IMR-90 (cell line): ENCODE data around the gene MNAT1. TPM values are rescaled to one million over a fixed set of nuclear protein-coding genes. Genes with fewer than 3 reads are reported as not detected.

Source experiments
- ATAC-seq: fragments of 200-7000 bp; cut with Tn5 transposase; 2 replicates; pipeline ENCODE4 v1.9.1; 2020; ENCODE audit warnings: low read depth, mild to moderate bottlenecking, moderate library complexity
- BruUV-seq: library from RNA; stranded (reverse); fragments of 400-500 nt; replicated peaks from 2 replicates; lab custom pipeline; 2021; lab: Mats Ljungman, UMichigan
- CTCF ChIA-PET: fragments of 300-600 bp; formaldehyde crosslinking; extraction: SDS; loops from one replicate; lab custom pipeline; 2021; ENCODE audit warnings: antibody characterized with exemption; lab: Yijun Ruan, JAX
- POLR2A ChIA-PET: fragments of 300-600 bp; sonication (Branson Sonifier 250); formaldehyde crosslinking; loops from one replicate; lab custom pipeline; 2022; ENCODE audit warnings: antibody characterized with exemption; ENCODE audit not compliant: unreplicated experiment; lab: Charles Lee
- DNase-seq: peaks from one replicate; pipeline ENCODE4 v3.0.0; 2013
- H2AFZ ChIP-seq: replicated peaks from 2 replicates; pipeline ENCODE3; 2013; ENCODE audit warnings: low read length, mild to moderate bottlenecking; ENCODE audit not compliant: poor library complexity
- H2AK5ac ChIP-seq: 2 replicates; pipeline ENCODE4 v1.6.1; 2013; ENCODE audit warnings: low read depth, low read length, inconsistent platforms
- H2AK9ac ChIP-seq: replicated peaks from 2 replicates; pipeline ENCODE3; 2013; ENCODE audit warnings: mild to moderate bottlenecking, low read depth, low read length, moderate library complexity; ENCODE audit not compliant: poor library complexity
- H2BK120ac ChIP-seq: 2 replicates; pipeline ENCODE4 v1.6.1; 2013; ENCODE audit warnings: low read depth, low read length, inconsistent platforms
- H2BK15ac ChIP-seq: 3 replicates; pipeline ENCODE4 v1.6.1; 2013; ENCODE audit warnings: low read depth, low read length, inconsistent platforms
- H2BK20ac ChIP-seq: 2 replicates; pipeline ENCODE4 v1.6.1; 2013; ENCODE audit warnings: low read depth, mild to moderate bottlenecking, inconsistent platforms, low read length, moderate library complexity
- H2BK5ac ChIP-seq: 2 replicates; pipeline ENCODE4 v1.6.1; 2013; ENCODE audit warnings: mild to moderate bottlenecking, low read depth, low read length, inconsistent platforms; ENCODE audit not compliant: poor library complexity, severe bottlenecking
- H3K14ac ChIP-seq: replicated peaks from 2 replicates; pipeline ENCODE4 v1.6.1; 2013; ENCODE audit warnings: low read depth, low read length, inconsistent platforms
- H3K18ac ChIP-seq: 2 replicates; pipeline ENCODE4 v1.6.1; 2013; ENCODE audit warnings: low read depth, low read length, control low read depth
- H3K23ac ChIP-seq: 2 replicates; pipeline ENCODE4 v1.6.1; 2013; ENCODE audit warnings: low read depth, low read length, inconsistent platforms
- H3K27ac ChIP-seq: 2 replicates; pipeline ENCODE4 v1.5.1; 2013; ENCODE audit warnings: mild to moderate bottlenecking, control low read depth, low read length; ENCODE audit not compliant: insufficient read depth
- H3K27me3 ChIP-seq: 2 replicates; pipeline ENCODE4 v1.6.1; 2013; ENCODE audit warnings: low read length; ENCODE audit not compliant: control insufficient read depth, insufficient read depth
- H3K36me3 ChIP-seq: 2 replicates; pipeline ENCODE4 v1.6.1; 2013; ENCODE audit warnings: low read length, mixed read lengths; ENCODE audit not compliant: control insufficient read depth, insufficient read depth
- H3K4ac ChIP-seq: 2 replicates; pipeline ENCODE4 v1.6.1; 2013; ENCODE audit warnings: low read depth, low read length, inconsistent platforms
- H3K4me1 ChIP-seq: 2 replicates; pipeline ENCODE4 v1.6.1; 2013; ENCODE audit warnings: low read length, mixed read lengths; ENCODE audit not compliant: control insufficient read depth, insufficient read depth
- H3K4me2 ChIP-seq: 2 replicates; pipeline ENCODE4 v1.6.1; 2013; ENCODE audit warnings: low read depth, mild to moderate bottlenecking, control low read depth, low read length, moderate library complexity
- H3K4me3 ChIP-seq: 2 replicates; pipeline ENCODE4 v1.5.1; 2013; ENCODE audit warnings: low read depth, mild to moderate bottlenecking, control low read depth, low read length, moderate library complexity; ENCODE audit not compliant: insufficient read depth
- H3K56ac ChIP-seq: 2 replicates; pipeline ENCODE4 v1.6.1; 2013; ENCODE audit warnings: low read length, inconsistent platforms; ENCODE audit not compliant: insufficient read depth; ENCODE audit errors: extremely low read depth
- H3K79me1 ChIP-seq, 2 experiments: 2 replicates each; pipeline ENCODE4 v1.6.1; 2013; ENCODE audit warnings: low read length in 2 of 2, inconsistent platforms in 1 of 2, low read depth in 1 of 2
- H3K9ac ChIP-seq: 2 replicates; pipeline ENCODE4 v1.6.1; 2013; ENCODE audit warnings: low read depth, low read length, control low read depth
- H3K9me1 ChIP-seq: 2 replicates; pipeline ENCODE4 v1.6.1; 2013; ENCODE audit warnings: low read length, inconsistent platforms; ENCODE audit not compliant: insufficient read depth
- H3K9me3 ChIP-seq: 2 replicates; pipeline ENCODE4 v1.6.1; 2013; ENCODE audit warnings: low read length; ENCODE audit not compliant: control insufficient read depth, insufficient read depth
- H4K20me1 ChIP-seq: 2 replicates; pipeline ENCODE4 v1.6.1; 2013; ENCODE audit warnings: low read length, inconsistent platforms; ENCODE audit not compliant: insufficient read depth
- H4K5ac ChIP-seq: 2 replicates; pipeline ENCODE4 v1.6.1; 2013; ENCODE audit warnings: mild to moderate bottlenecking, low read depth, low read length, control low read depth
- H4K8ac ChIP-seq, 2 experiments: 2 replicates each; pipeline ENCODE4 v1.6.1; 2013; ENCODE audit warnings: low read depth in 2 of 2, low read length in 2 of 2, control low read depth in 1 of 2, inconsistent platforms in 1 of 2
- H4K91ac ChIP-seq: 2 replicates; pipeline ENCODE4 v1.6.1; 2013; ENCODE audit warnings: low read depth, low read length, inconsistent platforms; ENCODE audit not compliant: insufficient read depth
- ELK1 ChIP-seq: fragments of 150-350 bp; IDR thresholded peaks from 2 replicates; pipeline ENCODE4 v1.6.1; 2016; ENCODE audit warnings: low read depth, mild to moderate bottlenecking, low read length, moderate library complexity, borderline replicate concordance
- MAFK ChIP-seq: IDR thresholded peaks from 2 replicates; pipeline ENCODE4 v1.6.1; 2012; ENCODE audit warnings: low read depth, low read length, improper control_type of control experiment
- POLR2A ChIP-seq: IDR thresholded peaks from 2 replicates; pipeline ENCODE4 v1.6.1; 2012; ENCODE audit warnings: mild to moderate bottlenecking, low read depth, low read length
- RCOR1 ChIP-seq: IDR thresholded peaks from 2 replicates; pipeline ENCODE4 v1.6.1; 2012; ENCODE audit warnings: mild to moderate bottlenecking, low read length, improper control_type of control experiment; ENCODE audit not compliant: insufficient replicate concordance
- SMC3 ChIP-seq: fragments of 150-350 bp; IDR thresholded peaks from 2 replicates; pipeline ENCODE4 v1.6.1; 2016; ENCODE audit warnings: low read depth, mild to moderate bottlenecking, antibody characterized with exemption, low read length, moderate library complexity
- dilution Hi-C: fragments of 300-500 bp; cut with HindIII; formaldehyde crosslinking; loops from one replicate; pipeline ENCODE4 v1.14.3; 2018; ENCODE audit warnings: low sequenced_read_pairs; ENCODE audit not compliant: unreplicated experiment
- in situ Hi-C: fragments of 300-500 bp; cut with MboI; formaldehyde crosslinking; loops from 3 replicates; pipeline ENCODE4 v1.14.3; 2019; ENCODE audit warnings: low sequenced_read_pairs, inconsistent platforms, mixed read lengths
- intact Hi-C: fragments of 100-400 bp; cut with micrococcal nuclease; formaldehyde crosslinking; loops from 2 replicates; pipeline ENCODE4 v1.10.0; 2022
- polyA plus RNA-seq, 3 experiments: library from polyadenylated mRNA; depleted of rRNA; stranded (reverse); fragments of >200 nt; gene quantifications; 2 replicates each; pipeline ENCODE4 v1.2.3, GENCODE V29; 2012; ENCODE audit warnings: low replicate concordance in 1 of 3
- total RNA-seq: library from RNA; depleted of rRNA; stranded (reverse); fragments of >200 nt; gene quantifications from 2 replicates; pipeline ENCODE4 v1.2.3, GENCODE V29; 2012

The MNAT1 gene
- total and polyA plus RNA-seq, 2 of the 4 experiments (the other 2 are of a cell fraction), result 48.2 to 53.0 TPM

- Histone ChIP-seq H2AK5ac (no peak overlapping the region), H2BK5ac (no peak overlapping the region), H2BK120ac (no peak overlapping the region), H4K91ac (no peak overlapping the region), H3K4me2 (no peak overlapping the region), H3K14ac (no peak overlapping the region), H2AFZ (no peak overlapping the region), H3K9me3 (no peaks in the 10 kb centered on the region), H3K23ac (no peak overlapping the region), H4K20me1 (no peaks in the 10 kb centered on the region), H4K5ac (no peak overlapping the region), H3K18ac (no peak overlapping the region), H2BK15ac (no peak overlapping the region), H3K27ac (no peak overlapping the region), H3K9me1 (0 out of 2 replicates have a peak, but pooled peaks cover 7% of the 10 kb centered on the region), H3K4ac (no peak overlapping the region), H4K8ac (no peak overlapping the region), H2AK9ac (no peak overlapping the region), H2BK20ac (no peak overlapping the region), H3K27me3 (no peaks in the 10 kb centered on the region), H3K36me3 (peaks cover 4% of the 10 kb centered on the region; the same call in 1 of the 2 replicates), H3K4me1 (no peaks in the 10 kb centered on the region), H3K4me3 (no peak overlapping the region), H3K9ac (no peak overlapping the region), H3K79me1 (peaks cover 17 to 29% of the 10 kb centered on the region in 2 experiments), H3K56ac (no peak overlapping the region)
- ChIA-PET POLR2A (no interaction called here), CTCF (interaction anchor here (0.6 kb wide), 1 partner anchor 24 kb away, joined by 3 read pairs; no protein-coding TSS in a partner anchor)
- dilution Hi-C loops (no loop called here), in situ Hi-C loops (no loop called here), intact Hi-C loops (no loop called here)
- DNase-seq (no peak), ATAC-seq (no peak)
- TF ChIP-seq MAFK (no peak), ELK1 (no peak), SMC3 (no peak), RCOR1 (no peak), POLR2A (no peak)
- no TSS peak for BruUV-seq
Measured at GRCh38 chr14:60796434-60796833, 61.9 kb downstream of the MNAT1 start.
